HepG2 (cell line): Measurements from ENCODE around the gene TSEN54. TPM values are rescaled to one million over a fixed set of nuclear protein-coding genes. Genes with fewer than 3 reads are reported as not detected.

Experiments
- BHLHE40 ChIP-seq: IDR thresholded peaks from 2 replicates; pipeline ENCODE4 v1.6.1; 2011; ENCODE audit warnings: low read length, improper control_type of control experiment
- EED ChIP-seq: sonication (generic); formaldehyde crosslinking; IDR thresholded peaks from 2 replicates; pipeline ENCODE4 v1.5.0; 2020; ENCODE audit warnings: mild to moderate bottlenecking, missing genetic modification reagents
- ETV6 ChIP-seq: sonication (generic); formaldehyde crosslinking; conservative IDR thresholded peaks from 2 replicates; pipeline ENCODE4 v1.4.0; 2020; ENCODE audit warnings: missing genetic modification reagents
- FLYWCH1 ChIP-seq: sonication (generic); formaldehyde crosslinking; IDR thresholded peaks from 2 replicates; pipeline ENCODE4 v1.8.1; 2023; ENCODE audit warnings: mild to moderate bottlenecking, missing genetic modification reagents
- FOSL2 ChIP-seq: sonication (generic); formaldehyde crosslinking; IDR thresholded peaks from 2 replicates; pipeline ENCODE4 v1.4.0; 2020; ENCODE audit warnings: missing genetic modification reagents
- HDAC2 ChIP-seq: sonication (generic); formaldehyde crosslinking; IDR thresholded peaks from 2 replicates; pipeline ENCODE4 v1.4.0; 2020; ENCODE audit warnings: missing genetic modification reagents
- JARID2 ChIP-seq: sonication (generic); formaldehyde crosslinking; IDR thresholded peaks from 2 replicates; pipeline ENCODE4 v1.8.1; 2023; ENCODE audit warnings: missing genetic modification reagents, inconsistent platforms; ENCODE audit not compliant: insufficient replicate concordance
- MEF2D ChIP-seq: sonication (generic); formaldehyde crosslinking; IDR thresholded peaks from 2 replicates; pipeline ENCODE4 v1.5.1; 2020; ENCODE audit warnings: mild to moderate bottlenecking, missing genetic modification reagents
- MTF2 ChIP-seq: sonication (generic); formaldehyde crosslinking; IDR thresholded peaks from 2 replicates; pipeline ENCODE4 v1.5.0; 2020; ENCODE audit warnings: missing genetic modification reagents, borderline replicate concordance
- NKX3-1 ChIP-seq: sonication (generic); formaldehyde crosslinking; IDR thresholded peaks from 2 replicates; pipeline ENCODE4 v1.5.0; 2020; ENCODE audit warnings: missing genetic modification reagents
- STAG1 ChIP-seq: sonication (generic); formaldehyde crosslinking; IDR thresholded peaks from 2 replicates; pipeline ENCODE4 v1.4.0; 2020; ENCODE audit warnings: missing genetic modification reagents
- XRCC5 ChIP-seq: fragments of 200-400 bp; formaldehyde crosslinking; optimal IDR thresholded peaks from 2 replicates; pipeline ENCODE3; 2017; ENCODE audit warnings: mild to moderate bottlenecking, low read length
- ZBTB38 ChIP-seq: sonication (generic); formaldehyde crosslinking; IDR thresholded peaks from 2 replicates; pipeline ENCODE4 v1.5.1; 2020; ENCODE audit warnings: mild to moderate bottlenecking, missing genetic modification reagents
- ZNF33B ChIP-seq: sonication (generic); formaldehyde crosslinking; IDR thresholded peaks from 2 replicates; pipeline ENCODE4 v1.5.1; 2020; ENCODE audit warnings: mild to moderate bottlenecking, missing genetic modification reagents
- ZNF547 ChIP-seq: sonication (generic); formaldehyde crosslinking; IDR thresholded peaks from 2 replicates; pipeline ENCODE4 v1.5.1; 2020; ENCODE audit warnings: mild to moderate bottlenecking, missing genetic modification reagents
- ZNF674 ChIP-seq: sonication (generic); formaldehyde crosslinking; IDR thresholded peaks from 2 replicates; pipeline ENCODE4 v1.5.0; 2020; ENCODE audit warnings: low read depth, mild to moderate bottlenecking, missing genetic modification reagents
- ZNF773 ChIP-seq: sonication (generic); formaldehyde crosslinking; IDR thresholded peaks from 2 replicates; pipeline ENCODE4 v1.4.0; 2020; ENCODE audit warnings: missing genetic modification reagents, borderline replicate concordance
- polyA plus RNA-seq, 8 experiments: library from polyadenylated mRNA; depleted of rRNA in 3 of 8; stranded (reverse) in 7 of 8; unstranded in 1 of 8; fragments of >200 nt; fragmentation: Illumina TruSeq in 4 of 8; extraction: Trizol in 4 of 8; gene quantifications; 2 replicates each; pipeline versions ENCODE4 v1.2.1 to v1.2.3, GENCODE V29; 2011 to 2016; ENCODE audit warnings: low read depth in 4 of 8, missing spikeins in 1 of 8, mixed read lengths in 1 of 8; ENCODE audit not compliant: insufficient read depth in 1 of 8
- total RNA-seq, 5 experiments: library from RNA; depleted of rRNA; stranded (reverse); fragments of >200 nt; fragmentation: Illumina TruSeq; extraction: Trizol; gene quantifications; 2 replicates each; pipeline ENCODE4 v1.2.3, GENCODE V29; 2016; ENCODE audit warnings: low read depth in 1 of 5
- TF ChIP-seq, protein P1 (sequence below): sonication (generic); formaldehyde crosslinking; IDR thresholded peaks from 2 replicates; pipeline ENCODE4 v1.5.0; 2020; ENCODE audit warnings: missing genetic modification reagents, mild to moderate bottlenecking, borderline replicate concordance
- TF ChIP-seq, protein P2 (sequence below): sonication (generic); IDR thresholded peaks from 2 replicates; pipeline ENCODE4 v1.6.1; 2016; ENCODE audit warnings: low read depth, borderline replicate concordance
- TF ChIP-seq, protein P3 (sequence below): sonication (generic); formaldehyde crosslinking; IDR thresholded peaks from 2 replicates; pipeline ENCODE4 v1.5.0; 2020; ENCODE audit warnings: missing genetic modification reagents
- TF ChIP-seq, protein P4 (sequence below): IDR thresholded peaks from 2 replicates; pipeline ENCODE4 v1.6.1; 2016
- TF ChIP-seq, protein P5 (sequence below): sonication (generic); formaldehyde crosslinking; IDR thresholded peaks from 2 replicates; pipeline ENCODE4 v1.4.0; 2020; ENCODE audit warnings: mild to moderate bottlenecking, missing genetic modification reagents
- TF ChIP-seq, protein P6 (sequence below): sonication (generic); formaldehyde crosslinking; IDR thresholded peaks from 2 replicates; pipeline ENCODE4 v1.8.0; 2022; ENCODE audit warnings: mild to moderate bottlenecking, missing genetic modification reagents, borderline replicate concordance

TSEN54 gene
- total and polyA plus RNA-seq, 2 of the 13 experiments (the other 11 are each of a cell fraction or from before 2014, with no cell fraction given): 62.9 to 63.3 TPM

DNA sequence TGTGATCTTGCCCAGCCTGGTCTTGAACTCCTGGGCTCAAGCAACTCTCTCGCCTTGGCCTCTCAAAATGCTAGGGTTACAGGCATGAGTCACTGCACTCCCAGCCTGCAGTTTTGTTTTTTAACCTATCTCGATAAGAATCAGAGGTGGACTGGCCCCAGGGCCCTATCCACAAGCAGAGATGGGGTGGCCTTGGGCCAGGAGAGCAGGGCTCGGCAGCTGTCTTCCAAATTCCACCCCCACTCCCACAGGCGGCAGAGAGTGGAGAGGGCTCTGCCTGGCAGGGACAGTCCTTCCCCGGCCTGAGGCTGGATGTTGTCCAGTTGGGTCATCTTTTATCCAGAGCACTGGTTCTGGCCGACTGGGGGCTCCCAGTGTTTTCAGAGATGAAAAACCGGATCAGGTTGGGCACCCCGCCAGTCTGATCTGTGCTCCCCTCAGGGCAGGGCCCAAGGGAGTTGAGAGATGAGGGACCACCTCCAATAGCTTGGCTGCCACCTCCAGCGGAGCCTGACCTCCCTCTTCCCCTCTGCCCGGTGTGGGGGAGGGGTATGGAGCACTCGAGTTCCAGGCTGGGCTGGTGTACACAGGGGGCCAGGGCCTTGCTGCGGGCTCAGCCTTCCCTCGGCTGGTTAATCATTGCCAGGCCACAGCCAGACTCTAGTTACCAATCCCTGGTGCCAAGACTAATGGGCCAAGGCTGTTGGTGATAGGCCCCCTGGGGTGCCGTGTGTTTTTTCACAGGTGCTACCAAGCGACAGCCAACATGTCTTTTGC is 40.9 kb downstream of the TSEN54 start (continued):
- TF ChIP-seq MEF2D (CRISPR knock-in tag) (peak; percentile 91; the same call in 1 of the 2 replicates), FOSL2 (CRISPR knock-in tag) (peak; percentile 93), XRCC5 (peak; percentile 88), NKX3-1 (no peak), STAG1 (CRISPR knock-in tag) (peak; percentile 30; the same call in 1 of the 2 replicates), ETV6 (no peak), JARID2 (CRISPR knock-in tag) (no peak), HDAC2 (peak; percentile 92; the same call in 1 of the 2 replicates), ZBTB38 (CRISPR knock-in tag) (peak; percentile 83), ZNF773 (CRISPR knock-in tag) (0 out of 2 replicates have a peak, but pooled peaks have one; percentile 58), ZNF674 (CRISPR knock-in tag) (no peak), MTF2 (CRISPR knock-in tag) (peak; percentile 88; the same call in 1 of the 2 replicates), EED (CRISPR knock-in tag) (0 out of 2 replicates have a peak, but pooled peaks have one; percentile 9), FLYWCH1 (CRISPR knock-in tag) (no peak), BHLHE40 (no peak; the same call in 1 of the 2 replicates), ZNF547 (CRISPR knock-in tag) (peak; percentile 83; the same call in 1 of the 2 replicates), ZNF33B (CRISPR knock-in tag) (peak; percentile 88)
- TF ChIP-seq, protein P1, sequence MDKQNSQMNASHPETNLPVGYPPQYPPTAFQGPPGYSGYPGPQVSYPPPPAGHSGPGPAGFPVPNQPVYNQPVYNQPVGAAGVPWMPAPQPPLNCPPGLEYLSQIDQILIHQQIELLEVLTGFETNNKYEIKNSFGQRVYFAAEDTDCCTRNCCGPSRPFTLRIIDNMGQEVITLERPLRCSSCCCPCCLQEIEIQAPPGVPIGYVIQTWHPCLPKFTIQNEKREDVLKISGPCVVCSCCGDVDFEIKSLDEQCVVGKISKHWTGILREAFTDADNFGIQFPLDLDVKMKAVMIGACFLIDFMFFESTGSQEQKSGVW (CRISPR knock-in tag): no peak
- TF ChIP-seq, protein P2, sequence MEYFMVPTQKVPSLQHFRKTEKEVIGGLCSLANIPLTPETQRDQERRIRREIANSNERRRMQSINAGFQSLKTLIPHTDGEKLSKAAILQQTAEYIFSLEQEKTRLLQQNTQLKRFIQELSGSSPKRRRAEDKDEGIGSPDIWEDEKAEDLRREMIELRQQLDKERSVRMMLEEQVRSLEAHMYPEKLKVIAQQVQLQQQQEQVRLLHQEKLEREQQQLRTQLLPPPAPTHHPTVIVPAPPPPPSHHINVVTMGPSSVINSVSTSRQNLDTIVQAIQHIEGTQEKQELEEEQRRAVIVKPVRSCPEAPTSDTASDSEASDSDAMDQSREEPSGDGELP: peak; percentile 82; the same call in 1 of the 2 replicates
- TF ChIP-seq, protein P3, sequence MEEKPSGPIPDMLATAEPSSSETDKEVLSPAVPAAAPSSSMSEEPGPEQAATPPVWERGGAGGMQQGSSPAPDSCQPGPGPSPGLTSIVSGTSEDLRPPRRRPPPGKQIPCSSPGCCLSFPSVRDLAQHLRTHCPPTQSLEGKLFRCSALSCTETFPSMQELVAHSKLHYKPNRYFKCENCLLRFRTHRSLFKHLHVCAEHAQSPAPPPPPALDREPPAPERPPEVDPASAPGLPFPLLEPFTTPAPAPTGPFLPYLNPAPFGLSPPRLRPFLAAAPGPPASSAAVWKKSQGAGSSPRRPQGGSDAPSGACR (CRISPR knock-in tag): peak; percentile 90; the same call in 1 of the 2 replicates
- TF ChIP-seq, protein P4, sequence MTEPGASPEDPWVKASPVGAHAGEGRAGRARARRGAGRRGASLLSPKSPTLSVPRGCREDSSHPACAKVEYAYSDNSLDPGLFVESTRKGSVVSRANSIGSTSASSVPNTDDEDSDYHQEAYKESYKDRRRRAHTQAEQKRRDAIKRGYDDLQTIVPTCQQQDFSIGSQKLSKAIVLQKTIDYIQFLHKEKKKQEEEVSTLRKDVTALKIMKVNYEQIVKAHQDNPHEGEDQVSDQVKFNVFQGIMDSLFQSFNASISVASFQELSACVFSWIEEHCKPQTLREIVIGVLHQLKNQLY (CRISPR knock-in tag): peak; percentile 72; the same call in 1 of the 2 replicates
- TF ChIP-seq, protein P5, sequence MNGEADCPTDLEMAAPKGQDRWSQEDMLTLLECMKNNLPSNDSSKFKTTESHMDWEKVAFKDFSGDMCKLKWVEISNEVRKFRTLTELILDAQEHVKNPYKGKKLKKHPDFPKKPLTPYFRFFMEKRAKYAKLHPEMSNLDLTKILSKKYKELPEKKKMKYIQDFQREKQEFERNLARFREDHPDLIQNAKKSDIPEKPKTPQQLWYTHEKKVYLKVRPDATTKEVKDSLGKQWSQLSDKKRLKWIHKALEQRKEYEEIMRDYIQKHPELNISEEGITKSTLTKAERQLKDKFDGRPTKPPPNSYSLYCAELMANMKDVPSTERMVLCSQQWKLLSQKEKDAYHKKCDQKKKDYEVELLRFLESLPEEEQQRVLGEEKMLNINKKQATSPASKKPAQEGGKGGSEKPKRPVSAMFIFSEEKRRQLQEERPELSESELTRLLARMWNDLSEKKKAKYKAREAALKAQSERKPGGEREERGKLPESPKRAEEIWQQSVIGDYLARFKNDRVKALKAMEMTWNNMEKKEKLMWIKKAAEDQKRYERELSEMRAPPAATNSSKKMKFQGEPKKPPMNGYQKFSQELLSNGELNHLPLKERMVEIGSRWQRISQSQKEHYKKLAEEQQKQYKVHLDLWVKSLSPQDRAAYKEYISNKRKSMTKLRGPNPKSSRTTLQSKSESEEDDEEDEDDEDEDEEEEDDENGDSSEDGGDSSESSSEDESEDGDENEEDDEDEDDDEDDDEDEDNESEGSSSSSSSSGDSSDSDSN (CRISPR knock-in tag): peak; percentile 94
- TF ChIP-seq, protein P6, sequence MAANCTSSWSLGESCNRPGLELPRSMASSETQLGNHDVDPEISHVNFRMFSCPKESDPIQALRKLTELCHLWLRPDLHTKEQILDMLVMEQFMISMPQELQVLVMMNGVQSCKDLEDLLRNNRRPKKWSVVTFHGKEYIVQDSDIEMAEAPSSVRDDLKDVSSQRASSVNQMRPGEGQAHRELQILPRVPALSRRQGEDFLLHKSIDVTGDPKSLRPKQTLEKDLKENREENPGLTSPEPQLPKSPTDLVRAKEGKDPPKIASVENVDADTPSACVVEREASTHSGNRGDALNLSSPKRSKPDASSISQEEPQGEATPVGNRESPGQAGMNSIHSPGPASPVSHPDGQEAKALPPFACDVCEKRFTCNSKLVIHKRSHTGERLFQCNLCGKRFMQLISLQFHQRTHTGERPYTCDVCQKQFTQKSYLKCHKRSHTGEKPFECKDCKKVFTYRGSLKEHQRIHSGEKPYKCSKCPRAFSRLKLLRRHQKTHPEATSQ: peak; percentile 97
